Stimulated activated CD4-positive, alpha-beta T cell treated with anti-CD3 and anti-CD28 coated beads, Interleukin-1b, Interleukin-23, amount 100 ng/mL, for 24 hours (primary cell): ENCODE measurements around the gene CDC25A.

ENCODE experiments used
- DNase-seq, 4 experiments: peaks; one replicate each; pipeline ENCODE4 v3.0.0-alpha.2; 2020; ENCODE audit warnings: low read depth in 4 of 4, low spot score in 1 of 4

Gene CDC25A

DNA sequence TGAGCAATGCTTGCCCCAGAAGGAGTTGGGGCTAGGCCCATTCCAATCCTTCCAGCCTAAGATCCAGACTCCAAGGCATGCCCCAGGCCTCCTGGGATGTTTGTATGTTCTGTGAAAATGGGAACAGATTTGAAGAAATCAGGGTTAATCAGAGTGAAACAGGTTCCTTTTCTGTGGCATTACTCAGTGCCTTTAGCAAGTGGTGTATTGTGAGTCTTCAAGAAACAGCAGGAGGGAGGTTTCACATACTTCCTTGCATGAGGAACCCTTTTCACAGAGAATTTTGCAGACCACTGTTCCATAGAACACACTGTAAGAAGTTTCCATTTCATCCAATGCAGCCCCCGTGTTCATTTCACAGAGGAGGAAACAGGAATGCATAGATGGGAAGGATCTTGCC lies 8.4 kb upstream of the CDC25A start:
- no peak for DNase-seq

DNA sequence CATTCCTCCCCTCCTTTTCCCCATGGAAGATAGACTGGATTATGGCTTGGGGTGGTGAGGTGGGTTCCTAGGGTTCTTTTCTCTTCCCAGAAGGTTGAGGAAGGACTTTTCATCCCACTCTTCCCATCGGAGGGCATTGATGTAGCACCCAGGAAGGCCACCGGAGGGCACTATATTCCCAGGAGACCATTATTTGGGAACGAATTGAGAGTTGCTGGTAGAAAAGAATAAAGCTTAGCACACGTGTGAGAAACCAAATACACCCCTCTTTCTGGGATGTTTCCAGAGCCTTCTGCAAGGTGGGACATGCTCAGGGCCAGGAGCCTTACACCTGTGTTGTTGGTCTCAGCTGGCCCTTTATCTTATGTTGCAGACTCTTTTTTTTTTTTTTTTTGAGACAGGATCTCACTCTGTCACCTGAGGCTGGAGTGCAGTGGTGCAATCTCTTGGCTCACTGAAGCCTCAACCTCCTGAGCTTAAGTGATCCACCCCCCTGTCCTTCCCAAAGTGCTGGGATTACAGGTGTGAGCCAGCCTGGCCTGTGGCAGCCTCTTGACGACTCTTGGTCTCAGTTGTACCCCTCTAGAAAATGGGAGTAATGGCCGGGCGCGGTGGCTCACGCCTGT lies 6.3 kb upstream of the CDC25A start:
- DNase-seq: no peak

GRCh38 chr3:48190911-48191310 lies 2.7 kb upstream of the CDC25A start:
- no peak for DNase-seq

- DNase-seq: no peak
These were observed 1.1 kb upstream of the CDC25A start for GRCh38 chr3:48189321-48189720.

DNA sequence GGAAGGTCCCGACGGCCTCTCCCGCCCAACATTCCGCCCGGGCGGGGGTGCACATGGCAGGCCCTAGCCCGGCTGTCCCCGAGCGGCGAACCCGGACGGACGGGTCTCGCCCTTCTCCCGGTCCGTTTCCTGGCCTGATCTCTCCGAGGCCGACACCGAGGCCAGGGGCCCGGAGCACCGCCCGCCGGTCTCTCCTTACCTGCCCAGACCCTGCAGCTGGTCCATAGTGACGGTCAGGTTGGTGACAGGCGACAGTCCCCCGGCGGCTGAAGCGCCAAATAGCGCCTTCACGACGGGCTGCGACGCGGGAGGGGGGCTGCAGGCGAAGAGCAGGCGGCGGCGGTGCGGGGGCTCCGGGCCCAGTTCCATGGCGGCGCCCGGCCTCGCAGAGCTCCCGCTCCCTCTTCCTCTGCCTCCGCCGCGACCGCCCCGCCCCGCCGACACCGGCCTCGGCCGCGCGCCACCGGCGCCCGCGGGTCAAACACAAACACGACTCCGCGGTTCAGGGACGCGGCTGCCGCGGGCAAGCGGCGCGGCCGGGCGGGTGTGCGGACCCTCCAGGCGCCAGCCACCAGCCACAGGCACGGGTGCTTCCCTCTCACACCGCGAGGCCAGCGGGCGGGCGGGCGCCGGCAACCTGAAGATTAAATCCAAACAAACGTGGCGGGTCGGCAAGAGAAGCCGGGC lies 495 bp downstream of the CDC25A start:
- DNase-seq: peak in 2 of 4 experiments; percentile 16 to 31

DNA sequence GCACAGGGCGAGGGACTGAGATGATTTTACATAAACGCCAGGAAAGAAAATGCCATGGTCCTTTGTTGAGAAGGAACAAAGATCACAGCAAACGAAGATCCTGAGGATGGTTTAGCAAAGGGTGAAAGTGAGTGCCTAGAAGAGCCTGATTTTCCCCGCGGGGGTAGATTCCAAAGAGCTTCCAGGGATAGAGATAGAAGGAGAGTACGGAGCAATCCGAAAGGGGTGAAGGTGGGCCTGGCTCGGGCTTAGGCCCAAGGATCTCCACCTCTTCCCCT lies 977 bp downstream of the CDC25A start:
- DNase-seq: no peak

DNA sequence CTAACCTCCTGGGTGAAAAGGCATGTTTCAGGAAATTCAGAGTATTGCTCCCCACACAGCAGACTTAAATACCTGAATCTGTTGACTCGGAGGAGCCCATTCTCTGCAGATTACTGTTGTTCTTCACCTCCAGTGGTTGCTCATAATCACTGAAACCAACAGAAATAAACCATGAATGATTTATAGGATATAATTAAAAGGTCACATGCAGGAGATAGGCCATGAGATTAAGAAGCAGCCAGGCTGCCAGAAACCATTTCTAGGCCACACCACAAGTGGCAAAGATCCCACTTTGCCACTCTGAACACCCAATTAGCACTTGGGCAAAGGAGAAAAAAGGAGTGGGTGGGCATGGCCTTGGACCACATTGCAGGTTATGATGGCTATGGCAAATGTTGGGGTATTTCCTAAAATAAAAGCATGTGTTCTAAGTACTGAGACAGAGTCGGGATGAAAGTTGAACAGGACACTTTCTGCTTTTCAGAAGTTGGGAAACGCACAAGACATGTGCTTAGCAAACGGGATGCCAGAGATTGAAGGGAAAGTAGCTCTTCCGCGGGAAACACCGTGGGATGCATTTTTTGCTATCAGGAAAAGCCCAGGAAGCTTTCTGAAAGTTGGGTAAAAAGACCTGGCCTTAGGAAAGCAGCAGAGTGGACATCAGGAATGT lies 1.5 kb downstream of the CDC25A start:
- DNase-seq: no peak

- DNase-seq: no peak
These were observed 3.1 kb downstream of the CDC25A start for GRCh38 chr3:48185129-48185528.

DNA sequence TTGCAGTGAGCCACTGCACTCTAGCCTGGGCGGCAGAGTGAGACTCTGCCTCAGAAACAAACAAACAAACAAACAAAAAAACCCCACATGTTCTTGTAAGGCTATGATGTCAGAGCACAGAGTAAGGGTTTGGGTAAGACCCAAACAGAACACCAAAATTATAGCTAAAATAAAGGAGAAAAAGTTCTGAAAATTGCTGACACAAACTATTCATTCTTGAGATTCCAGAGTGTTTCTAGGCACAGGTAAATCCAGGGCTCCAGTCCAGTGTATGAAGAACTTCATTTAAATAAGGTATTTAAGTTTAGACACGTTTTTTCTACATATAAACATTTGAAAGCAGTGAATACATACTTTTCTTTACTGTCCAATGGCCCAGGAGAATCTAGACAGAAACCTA lies 3.9 kb downstream of the CDC25A start:
- DNase-seq: no peak

DNA sequence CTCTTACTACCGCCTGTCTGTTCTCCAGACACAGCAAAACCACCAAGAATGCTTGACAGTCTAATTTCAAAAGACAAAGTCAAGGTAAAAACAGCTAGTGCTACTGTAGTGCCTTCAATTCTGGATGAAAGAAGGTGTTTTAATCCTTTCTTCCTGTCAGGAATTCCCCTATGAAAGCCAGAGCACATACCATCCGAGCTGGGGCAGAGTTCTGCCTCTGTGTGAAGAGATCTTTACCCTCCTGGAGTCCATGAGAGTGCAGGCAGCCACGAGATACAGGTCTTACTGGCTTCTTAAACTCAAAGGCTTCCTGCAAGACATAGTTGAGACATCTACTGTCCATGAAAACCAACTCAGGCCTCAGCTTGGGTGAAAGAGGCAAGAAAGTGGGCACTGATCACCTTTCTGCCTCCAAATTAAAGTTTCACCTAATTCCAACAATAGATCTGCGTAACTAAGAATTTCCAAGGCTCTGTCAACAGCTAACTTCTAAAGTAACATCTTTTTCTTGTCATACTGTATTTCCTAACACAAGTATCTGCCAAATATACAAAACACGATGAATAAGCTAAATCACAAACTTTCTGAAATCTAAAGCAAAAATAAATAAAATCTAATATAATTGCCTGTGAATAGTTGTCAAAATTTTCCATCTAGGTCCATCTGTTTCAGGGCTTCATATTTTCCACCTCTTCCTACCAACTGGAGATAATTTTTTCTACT lies 7.5 kb downstream of the CDC25A start:
- DNase-seq: no peak

DNA sequence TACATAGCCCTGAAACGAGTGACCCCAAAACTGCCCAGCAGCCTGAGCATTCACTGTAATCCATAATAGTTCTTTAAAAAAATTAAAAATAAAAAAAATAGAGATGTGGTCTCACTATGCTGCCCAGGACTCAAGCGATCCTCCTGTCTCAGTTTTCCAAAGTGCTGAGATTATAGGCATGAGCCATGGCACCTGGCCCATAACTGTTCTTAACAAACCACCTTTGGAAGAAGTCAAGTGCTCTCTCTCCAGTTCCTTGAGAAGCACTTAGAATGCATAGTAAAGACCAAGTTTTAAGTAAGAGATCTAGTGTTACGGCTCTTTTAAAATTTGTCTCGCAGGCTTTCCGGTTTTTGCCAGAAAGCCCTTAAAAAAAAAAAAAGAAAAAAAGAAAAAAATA lies 8.2 kb downstream of the CDC25A start:
- no peak for DNase-seq

GRCh38 chr3:48178072-48178471 lies 10.1 kb downstream of the CDC25A start:
- DNase-seq: no peak

DNA sequence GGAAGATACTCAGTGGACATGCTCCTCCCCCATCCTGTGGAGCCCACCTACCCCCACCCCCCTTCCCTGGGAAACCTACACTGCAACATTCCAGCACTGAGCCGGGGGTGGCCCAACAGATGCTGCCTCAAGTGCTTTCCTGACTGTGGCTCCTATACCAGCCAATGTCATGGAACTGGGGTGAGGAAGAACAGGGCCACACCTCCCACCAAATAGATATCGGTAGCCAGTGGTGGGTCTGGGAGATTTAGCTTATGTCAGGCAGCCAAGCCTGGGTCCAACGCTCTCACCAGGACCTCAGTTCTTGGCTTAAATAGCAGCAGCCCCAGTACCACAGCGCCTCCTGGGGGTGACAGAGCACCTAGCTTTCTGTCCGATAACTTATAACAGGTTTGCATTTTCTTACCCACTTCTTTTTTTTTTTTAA lies 30.3 kb downstream of the CDC25A start:
- DNase-seq: peak; percentile 9 to 24 (median 11)

GRCh38 chr3:48157202-48157840 lies 30.9 kb downstream of the CDC25A start:
- no peak for DNase-seq

DNA sequence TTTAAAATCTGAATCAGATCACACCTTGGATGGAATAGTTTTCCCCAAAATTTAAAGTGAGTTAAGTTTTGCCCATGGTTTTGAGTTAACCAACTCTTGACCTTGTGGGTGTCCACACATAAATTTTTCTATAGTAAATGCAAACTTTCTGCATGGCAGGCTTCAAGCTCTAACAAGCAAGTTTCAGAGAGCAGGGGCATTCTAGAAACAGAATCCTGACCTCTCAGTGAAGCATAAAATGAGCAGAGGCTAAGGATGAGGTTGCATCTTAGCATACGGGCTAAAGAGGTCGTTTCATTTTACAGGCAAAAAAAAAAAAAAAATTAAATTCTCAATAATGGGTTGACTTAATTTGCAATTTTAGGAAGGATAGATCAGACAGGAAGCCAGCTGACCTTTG lies 32.1 kb downstream of the CDC25A start:
- DNase-seq: no peak

DNA sequence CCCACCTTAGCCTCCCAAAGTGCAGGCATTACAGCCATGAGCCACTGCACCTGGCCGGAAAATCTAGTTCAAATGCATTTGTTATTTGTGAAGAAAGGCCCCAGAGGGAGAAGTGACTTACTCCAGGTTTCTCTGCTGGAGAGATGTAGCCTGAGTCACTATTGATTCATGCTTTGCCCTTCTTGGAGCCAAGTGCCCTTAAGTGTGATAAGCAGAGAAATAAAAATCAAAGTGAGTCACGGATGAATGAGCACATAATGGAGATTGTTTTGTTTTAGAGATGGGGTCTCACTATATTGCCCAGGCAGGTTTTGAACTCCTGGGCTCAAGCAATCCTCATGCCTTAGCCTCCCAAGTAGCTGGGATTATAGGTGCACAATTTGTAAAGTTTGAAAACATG lies 33.1 kb downstream of the CDC25A start:
- no peak for DNase-seq

GRCh38 chr3:48151807-48152427 lies 36.3 kb downstream of the CDC25A start:
- no peak for DNase-seq

DNA sequence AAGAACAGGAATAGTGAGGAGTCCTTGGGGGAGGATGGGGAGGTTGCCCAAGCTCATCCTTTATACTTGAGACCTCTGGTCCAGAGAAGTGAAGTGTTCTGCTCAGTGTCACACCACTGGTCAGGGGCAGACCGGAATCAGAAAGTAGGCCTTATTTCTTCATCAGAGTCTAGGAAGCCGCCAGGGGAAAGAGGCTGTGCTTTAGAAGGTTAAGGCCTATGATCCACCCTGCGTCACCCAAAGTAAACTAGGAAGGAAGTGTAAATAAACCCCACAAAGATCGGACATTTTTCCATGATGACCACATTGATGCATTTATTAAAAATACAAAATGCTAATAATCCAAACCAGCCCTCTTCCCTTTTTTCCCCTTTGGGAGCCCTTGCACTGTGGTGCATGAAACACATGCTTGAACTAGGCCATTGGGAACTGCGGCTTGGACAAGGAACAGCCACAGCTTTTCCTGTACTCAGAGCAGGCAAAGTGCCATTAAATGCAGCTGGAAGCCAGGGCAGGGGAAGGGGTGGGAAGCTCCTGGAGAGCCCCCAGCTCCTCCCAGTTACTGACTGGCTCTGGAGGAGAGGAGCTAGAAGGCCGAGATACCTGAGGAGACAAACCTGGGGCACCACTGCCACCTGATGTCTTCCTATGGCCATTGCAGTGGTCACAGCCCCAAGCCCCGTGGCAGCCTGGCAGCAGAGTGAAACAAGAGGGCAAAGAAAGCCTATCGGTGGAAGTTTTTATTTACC lies 37.0 kb downstream of the CDC25A start:
- DNase-seq: peak; percentile 2 to 33 (median 6)

DNA sequence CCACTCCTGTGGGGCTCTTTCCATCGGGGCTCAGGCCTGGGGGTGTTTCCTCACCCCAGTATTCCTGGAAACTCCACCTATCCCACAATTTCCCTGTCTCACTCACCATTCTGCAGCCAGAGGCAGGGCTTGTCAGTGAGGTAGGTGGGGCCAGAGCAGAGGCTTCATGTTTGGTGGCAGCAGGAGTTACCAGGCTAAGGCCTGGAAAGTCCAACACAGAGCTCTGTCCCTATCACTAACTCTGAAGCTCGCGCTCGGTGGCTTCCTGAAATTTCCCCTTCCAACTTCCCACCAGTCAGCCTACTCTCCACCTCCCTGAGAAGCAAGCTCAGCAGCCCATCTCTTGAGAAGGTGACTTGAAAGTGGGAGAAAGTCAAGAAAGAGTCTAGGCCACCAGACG lies 44.2 kb downstream of the CDC25A start:
- no peak for DNase-seq

GRCh38 chr3:48143567-48143966 lies 44.6 kb downstream of the CDC25A start:
- DNase-seq: no peak
